Mesenchymal stem cell (in vitro differentiated cells and primary cell): Measurements from ENCODE around the gene SMURF1.

ENCODE experiments used
- DNase-seq: peaks from one replicate; pipeline ENCODE4 v3.0.0-alpha.2; 2013
- H2AFZ ChIP-seq: one replicate; pipeline ENCODE4 v1.6.1; 2013; ENCODE audit warnings: low read depth, mild to moderate bottlenecking, control low read depth, inconsistent platforms, low read length, moderate library complexity
- H2AK5ac ChIP-seq: 2 replicates; pipeline ENCODE4 v1.6.1; 2013; ENCODE audit warnings: low read length, moderate library complexity, mild to moderate bottlenecking, inconsistent platforms; ENCODE audit not compliant: severe bottlenecking
- H2BK120ac ChIP-seq: one replicate; pipeline ENCODE4 v1.6.1; 2013; ENCODE audit warnings: low read depth, mild to moderate bottlenecking, inconsistent platforms, low read length, moderate library complexity
- H2BK12ac ChIP-seq, 2 experiments: one replicate each; pipeline ENCODE4 v1.6.1; 2013; ENCODE audit warnings: inconsistent platforms in 2 of 2, low read length in 2 of 2, mild to moderate bottlenecking in 2 of 2, moderate library complexity in 2 of 2, control low read depth in 1 of 2
- H2BK15ac ChIP-seq: one replicate; pipeline ENCODE4 v1.6.1; 2013; ENCODE audit warnings: mild to moderate bottlenecking, low read depth, inconsistent platforms; ENCODE audit not compliant: poor library complexity, severe bottlenecking
- H2BK5ac ChIP-seq: 2 replicates; pipeline ENCODE4 v1.6.1; 2013; ENCODE audit warnings: low read depth, mild to moderate bottlenecking, low read length, control low read depth, inconsistent platforms; ENCODE audit not compliant: poor library complexity, severe bottlenecking
- H3K14ac ChIP-seq, 2 experiments: one replicate each; pipeline ENCODE4 v1.6.1; 2013; ENCODE audit warnings: inconsistent platforms in 2 of 2, low read length in 2 of 2, control low read depth in 1 of 2, mild to moderate bottlenecking in 1 of 2, moderate library complexity in 1 of 2
- H3K18ac ChIP-seq, 2 experiments: one replicate each; pipeline ENCODE4 v1.6.1; 2013; ENCODE audit warnings: inconsistent platforms in 2 of 2, low read length in 2 of 2, control low read depth in 1 of 2, low read depth in 1 of 2, mild to moderate bottlenecking in 1 of 2
- H3K23ac ChIP-seq, 2 experiments: one replicate each; pipeline ENCODE4 v1.6.1; 2013; ENCODE audit warnings: inconsistent platforms in 2 of 2, low read length in 2 of 2, mild to moderate bottlenecking in 2 of 2, moderate library complexity in 2 of 2, control low read depth in 1 of 2
- H3K27ac ChIP-seq: 2 replicates; pipeline ENCODE4 v1.5.1; 2013; ENCODE audit warnings: mild to moderate bottlenecking, moderate library complexity, low read length, control low read depth, inconsistent platforms; ENCODE audit not compliant: poor library complexity, severe bottlenecking
- H3K27me3 ChIP-seq, 2 experiments: 2 replicates each; pipeline versions ENCODE4 v1.6.1 to v1.7.0; 2013; ENCODE audit warnings: low read length in 2 of 2, mild to moderate bottlenecking in 2 of 2, moderate library complexity in 2 of 2, control low read depth in 1 of 2, inconsistent platforms in 1 of 2; ENCODE audit not compliant: control insufficient read depth in 1 of 2, insufficient read depth in 1 of 2
- H3K36me3 ChIP-seq, 2 experiments: 2 replicates each; pipeline versions ENCODE4 v1.6.1 to v1.7.0; 2013; ENCODE audit warnings: low read length in 2 of 2, control low read depth in 1 of 2, inconsistent platforms in 1 of 2, low read depth in 1 of 2, mild to moderate bottlenecking in 1 of 2; ENCODE audit not compliant: insufficient read depth in 2 of 2, control insufficient read depth in 1 of 2
- H3K4ac ChIP-seq, 2 experiments: one replicate each; pipeline ENCODE4 v1.6.1; 2013; ENCODE audit warnings: inconsistent platforms in 2 of 2, low read length in 2 of 2, mild to moderate bottlenecking in 2 of 2, moderate library complexity in 2 of 2, control low read depth in 1 of 2, low read depth in 1 of 2
- H3K4me1 ChIP-seq: 2 replicates; pipeline ENCODE4 v1.6.1; 2013; ENCODE audit warnings: low read depth, low read length, control low read depth; ENCODE audit not compliant: control insufficient read depth, insufficient read depth
- H3K4me2 ChIP-seq: 2 replicates; pipeline ENCODE4 v1.6.1; 2013; ENCODE audit warnings: low read length, mild to moderate bottlenecking, inconsistent platforms; ENCODE audit not compliant: poor library complexity, severe bottlenecking
- H3K4me3 ChIP-seq, 2 experiments: 2 replicates each; pipeline versions ENCODE4 v1.5.1 to v1.7.0; 2013; ENCODE audit warnings: low read length in 2 of 2, mild to moderate bottlenecking in 2 of 2, control low read depth in 1 of 2, low read depth in 1 of 2; ENCODE audit not compliant: insufficient read depth in 1 of 2
- H3K79me1 ChIP-seq: replicated peaks from 2 replicates; pipeline ENCODE4 v1.6.1; 2013; ENCODE audit warnings: mild to moderate bottlenecking, control low read depth, low read length, inconsistent platforms; ENCODE audit not compliant: poor library complexity, severe bottlenecking
- H3K9ac ChIP-seq: 2 replicates; pipeline ENCODE4 v1.7.0; 2013; ENCODE audit warnings: mild to moderate bottlenecking, low read length, moderate library complexity
- H3K9me3 ChIP-seq: 2 replicates; pipeline ENCODE4 v1.7.0; 2013; ENCODE audit warnings: mild to moderate bottlenecking, low read length; ENCODE audit not compliant: control insufficient read depth
- H4K8ac ChIP-seq: one replicate; pipeline ENCODE4 v1.6.1; 2013; ENCODE audit warnings: inconsistent platforms, mild to moderate bottlenecking, low read length, moderate library complexity
- H4K91ac ChIP-seq: one replicate; pipeline ENCODE4 v1.6.1; 2013; ENCODE audit warnings: mild to moderate bottlenecking, low read length, inconsistent platforms
- WGBS: methylation state at CpG from one replicate; pipeline ENCODE4 v1.1.7; 2013; ENCODE audit warnings: mixed read lengths; 5-methylcytosine and 5-hydroxymethylcytosine counted together

The SMURF1 gene

GRCh38 chr7:99030951-99031350 is 113.0 kb downstream of the SMURF1 start:
- no peak overlapping the region for H3K4me3 ChIP-seq
- H3K36me3 ChIP-seq, result peaks cover 74 to 87% of the 10 kb centered on the region in 2 experiments
- peaks cover 51% of the 10 kb centered on the region for H3K79me1 ChIP-seq
- H3K9ac ChIP-seq, result no peak overlapping the region
- no peak overlapping the region for H3K23ac ChIP-seq
- H2BK15ac ChIP-seq, result no peak overlapping the region
- no peak overlapping the region for H3K27ac ChIP-seq
- H2AK5ac ChIP-seq, result no peak overlapping the region
- H2BK120ac ChIP-seq, result no peak overlapping the region
- H4K8ac ChIP-seq, result no peak overlapping the region
- H3K18ac ChIP-seq, result no peak overlapping the region
- H3K14ac ChIP-seq, result no peak overlapping the region
- no peak overlapping the region for H2BK12ac ChIP-seq
- DNase-seq, result no peak
- H2AFZ ChIP-seq, result no peak overlapping the region
- no peak overlapping the region for H4K91ac ChIP-seq
- no peak overlapping the region for H3K4ac ChIP-seq
- peaks cover 5% of the 10 kb centered on the region for H3K4me1 ChIP-seq
- WGBS, result 88% methylated on average over 5 of the region's 5 CpGs
- H3K4me2 ChIP-seq, result no peak overlapping the region
- H3K9me3 ChIP-seq, result no peaks in the 10 kb centered on the region
- H2BK5ac ChIP-seq, result no peak overlapping the region
- no peaks in the 10 kb centered on the region for H3K27me3 ChIP-seq

GRCh38 chr7:99030457-99030856 is 113.5 kb downstream of the SMURF1 start:
- WGBS, result 96% methylated on average over 6 of the region's 6 CpGs
- Histone ChIP-seq H2BK120ac (no peak overlapping the region), H3K4me2 (no peak overlapping the region), H3K18ac (no peak overlapping the region), H3K14ac (no peak overlapping the region), H3K9ac (no peak overlapping the region), H3K23ac (no peak overlapping the region), H3K27me3 (no peaks in the 10 kb centered on the region), H4K91ac (no peak overlapping the region), H3K4ac (no peak overlapping the region), H3K9me3 (no peaks in the 10 kb centered on the region), H2AK5ac (no peak overlapping the region), H2BK12ac (no peak overlapping the region), H4K8ac (no peak overlapping the region), H2AFZ (no peak overlapping the region), H3K27ac (no peak overlapping the region), H2BK15ac (no peak overlapping the region), H2BK5ac (no peak overlapping the region), H3K36me3 (peaks cover 69 to 82% of the 10 kb centered on the region in 2 experiments), H3K79me1 (peaks cover 47% of the 10 kb centered on the region), H3K4me1 (peaks cover 2% of the 10 kb centered on the region), H3K4me3 (no peak overlapping the region)
- no peak for DNase-seq

GRCh38 chr7:99029466-99030435 is 114.2 kb downstream of the SMURF1 start:
- Histone ChIP-seq H4K91ac (no peak overlapping the region), H2BK5ac (no peak overlapping the region), H3K23ac (no peak overlapping the region), H3K14ac (no peak overlapping the region), H3K4me2 (no peak overlapping the region), H3K4ac (no peak overlapping the region), H2AK5ac (no peak overlapping the region), H3K79me1 (peaks cover 42% of the 10 kb centered on the region), H2BK15ac (no peak overlapping the region), H2AFZ (no peak overlapping the region), H3K9ac (no peak overlapping the region), H3K9me3 (no peaks in the 10 kb centered on the region), H3K27ac (no peak overlapping the region), H3K36me3 (peaks cover 62 to 75% of the 10 kb centered on the region in 2 experiments), H3K4me1 (peaks cover 2% of the 10 kb centered on the region), H3K18ac (no peak overlapping the region), H2BK12ac (no peak overlapping the region), H3K4me3 (no peak overlapping the region), H3K27me3 (no peaks in the 10 kb centered on the region), H4K8ac (no peak overlapping the region), H2BK120ac (no peak overlapping the region)
- 93% methylated on average over 9 of the region's 9 CpGs for WGBS
- DNase-seq, result no peak

- H2AK5ac ChIP-seq, result no peak overlapping the region
- no peak overlapping the region for H2BK15ac ChIP-seq
- H2BK120ac ChIP-seq, result no peak overlapping the region
- H3K23ac ChIP-seq, result no peak overlapping the region
- H3K36me3 ChIP-seq, result peaks cover 48 to 62% of the 10 kb centered on the region in 2 experiments
- no peaks in the 10 kb centered on the region for H3K27me3 ChIP-seq
- H3K4me3 ChIP-seq, result peak overlapping the region in 1 of 2 experiments; percentile 7
- no peak overlapping the region for H3K18ac ChIP-seq
- no peak overlapping the region for H2BK12ac ChIP-seq
- peaks cover 32% of the 10 kb centered on the region for H3K79me1 ChIP-seq
- WGBS, result 97% methylated on average over 27 of the region's 27 CpGs
- H4K8ac ChIP-seq, result no peak overlapping the region
- DNase-seq, result no peak
- H3K4ac ChIP-seq, result no peak overlapping the region
- no peaks in the 10 kb centered on the region for H3K9me3 ChIP-seq
- no peak overlapping the region for H3K4me2 ChIP-seq
- no peak overlapping the region for H3K27ac ChIP-seq
- H4K91ac ChIP-seq, result no peak overlapping the region
- H2BK5ac ChIP-seq, result no peak overlapping the region
- H2AFZ ChIP-seq, result no peak overlapping the region
- H3K9ac ChIP-seq, result no peak overlapping the region
- no peak overlapping the region for H3K14ac ChIP-seq
- peaks cover 4% of the 10 kb centered on the region for H3K4me1 ChIP-seq
These were observed 115.5 kb downstream of the SMURF1 start for GRCh38 chr7:99028261-99028973.
